ENCODE data around the gene DVL3.

- TF ChIP-seq CTCF (IDR thresholded peaks at IDR 0.05) (no peak), POLR2A (IDR thresholded peaks at IDR 0.05) (no peak), POLR2AphosphoS5 (IDR thresholded peaks at IDR 0.05) (no peak)
These were observed 19.1 kb downstream of the DVL3 start for GRCh38 chr3:184174284-184174645.

Data from breast epithelium (tissue), 3 donors.